NCI-H2196 treated with DMSO at 0.1 percent for 48 hours (cell line): ENCODE measurements around the gene SYT2.
"Not testable (repeated sequence)": the region's sequence is repeated elsewhere in the genome, so short reads cannot be mapped to it uniquely, and the experiment has no call there.

Experiments
- DNase-seq: peaks from one replicate; lab custom pipeline; 2025; ENCODE audit not compliant: unreplicated experiment; lab: John Stamatoyannopoulos, UW

Gene SYT2

DNA sequence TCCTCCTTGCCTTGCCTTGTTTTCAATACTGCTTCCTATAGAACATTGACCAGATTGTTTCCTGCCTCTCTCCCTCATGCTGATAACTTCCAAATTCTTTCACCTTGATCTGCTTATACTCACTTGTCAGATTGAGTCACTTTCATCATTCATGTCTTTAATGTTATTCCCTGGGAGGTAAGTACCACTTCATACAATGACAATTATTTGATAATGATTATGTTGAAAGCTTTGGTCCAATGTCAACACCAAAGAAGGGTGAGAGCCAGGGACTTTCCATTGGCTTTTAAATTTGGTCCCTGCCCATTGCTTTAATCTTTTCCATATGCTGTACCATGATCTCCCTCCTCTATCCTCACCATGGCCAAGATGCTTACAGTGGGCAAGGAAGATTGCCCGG lies 137.4 kb downstream of the SYT2 start:
- DNase-seq, result no peak

DNA sequence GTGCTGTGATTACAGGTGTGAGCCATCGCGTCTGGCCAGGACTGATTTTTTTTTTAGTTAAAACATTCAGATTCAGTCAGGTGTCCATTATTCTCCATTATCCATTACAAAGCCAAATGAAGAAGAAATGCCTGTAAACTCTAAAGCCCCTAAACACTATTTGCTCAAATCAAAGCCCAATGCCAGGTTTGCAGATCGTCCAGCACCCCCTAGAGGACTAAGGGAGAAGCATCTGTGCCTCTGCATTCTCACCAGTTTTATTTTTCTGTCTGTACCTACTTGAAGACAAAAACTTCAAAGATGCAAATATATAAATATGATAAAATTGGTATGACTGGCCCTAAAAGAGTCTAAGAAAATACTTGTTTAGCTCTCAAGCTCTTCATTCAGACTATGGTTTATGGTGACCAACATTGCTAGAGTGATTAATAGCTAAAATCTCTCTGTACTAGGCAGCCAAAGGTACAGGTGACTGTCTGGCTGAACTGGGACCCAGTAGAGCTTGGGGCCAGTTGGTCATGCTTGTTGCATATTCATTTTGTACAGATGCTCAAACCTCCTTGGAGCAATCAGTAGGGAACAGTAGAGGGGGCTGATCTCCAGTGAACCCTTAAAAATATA lies 138.4 kb downstream of the SYT2 start:
- DNase-seq, result no peak

- no peak for DNase-seq
Measured at GRCh38 chr1:202569393-202570322, 140.6 kb downstream of the SYT2 start.

DNA sequence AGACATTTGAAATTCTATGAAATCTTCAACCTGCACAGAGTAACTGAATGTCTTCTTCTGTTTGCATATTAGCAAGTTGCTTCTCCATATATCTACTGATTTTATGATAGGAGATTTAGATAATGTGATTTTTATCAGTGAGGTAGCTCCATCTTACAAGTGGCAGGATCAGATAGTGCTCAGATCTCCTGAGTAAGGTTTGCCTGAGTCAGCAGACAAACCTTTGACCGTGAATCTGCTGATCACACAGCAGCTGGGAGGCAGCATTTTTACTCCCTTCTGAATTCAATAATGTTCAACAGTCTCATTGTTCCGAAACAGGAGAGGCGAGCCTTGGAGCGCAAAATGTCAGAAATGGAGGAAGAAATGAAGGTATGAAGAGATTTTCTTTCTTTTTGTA lies 141.4 kb downstream of the SYT2 start:
- DNase-seq, result no peak

- DNase-seq, result no peak
Measured at GRCh38 chr1:202568410-202568809, 141.8 kb downstream of the SYT2 start.

DNA sequence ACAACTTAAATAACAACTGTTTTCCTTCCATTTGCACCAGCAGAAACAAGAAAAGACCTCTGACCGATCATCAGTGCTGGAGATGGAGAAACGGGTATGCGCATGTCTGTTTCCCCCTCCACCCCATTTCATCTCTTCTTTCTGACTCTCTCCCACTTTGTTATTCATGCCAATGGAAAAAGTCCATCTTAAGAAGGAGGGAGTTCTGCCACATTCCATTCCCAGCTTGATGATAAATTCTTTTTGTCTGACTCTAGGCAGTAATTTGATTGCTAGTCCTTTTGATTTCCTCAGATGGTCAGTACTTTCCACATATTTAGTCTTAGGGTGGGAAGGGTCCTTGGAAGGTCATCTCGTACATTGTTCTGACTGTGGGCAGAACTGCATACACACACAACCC lies 142.5 kb downstream of the SYT2 start:
- DNase-seq, result no peak

GRCh38 chr1:202565890-202566602 lies 144.2 kb downstream of the SYT2 start:
- DNase-seq, result no peak

DNA sequence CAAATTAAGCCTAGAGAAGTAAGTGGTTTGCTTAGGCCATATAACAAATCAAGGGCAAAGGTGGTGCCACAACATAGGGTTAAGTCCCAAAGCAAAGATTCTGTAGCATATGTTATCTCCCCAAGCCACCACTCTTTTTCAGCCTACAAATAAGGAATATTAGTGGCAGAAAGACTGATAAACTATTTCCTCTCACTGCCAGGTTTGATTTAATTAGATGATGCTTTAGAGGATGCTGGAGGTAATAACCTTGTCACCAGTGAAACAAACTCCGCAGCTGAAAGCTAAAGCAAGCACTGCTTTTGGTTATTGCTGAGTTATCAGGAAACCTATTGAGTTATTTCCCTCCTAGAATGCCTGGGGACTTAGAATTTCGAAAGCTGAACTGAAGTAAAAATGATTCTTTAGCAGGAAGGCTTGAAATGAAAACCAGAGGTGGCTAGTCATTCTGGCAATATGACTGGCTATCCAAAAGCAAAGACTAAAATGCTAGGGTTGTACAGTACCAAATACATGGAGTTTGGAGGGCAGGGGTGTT lies 145.2 kb downstream of the SYT2 start:
- DNase-seq, result no peak

GRCh38 chr1:202563818-202564217 lies 146.4 kb downstream of the SYT2 start:
- no peak for DNase-seq

DNA sequence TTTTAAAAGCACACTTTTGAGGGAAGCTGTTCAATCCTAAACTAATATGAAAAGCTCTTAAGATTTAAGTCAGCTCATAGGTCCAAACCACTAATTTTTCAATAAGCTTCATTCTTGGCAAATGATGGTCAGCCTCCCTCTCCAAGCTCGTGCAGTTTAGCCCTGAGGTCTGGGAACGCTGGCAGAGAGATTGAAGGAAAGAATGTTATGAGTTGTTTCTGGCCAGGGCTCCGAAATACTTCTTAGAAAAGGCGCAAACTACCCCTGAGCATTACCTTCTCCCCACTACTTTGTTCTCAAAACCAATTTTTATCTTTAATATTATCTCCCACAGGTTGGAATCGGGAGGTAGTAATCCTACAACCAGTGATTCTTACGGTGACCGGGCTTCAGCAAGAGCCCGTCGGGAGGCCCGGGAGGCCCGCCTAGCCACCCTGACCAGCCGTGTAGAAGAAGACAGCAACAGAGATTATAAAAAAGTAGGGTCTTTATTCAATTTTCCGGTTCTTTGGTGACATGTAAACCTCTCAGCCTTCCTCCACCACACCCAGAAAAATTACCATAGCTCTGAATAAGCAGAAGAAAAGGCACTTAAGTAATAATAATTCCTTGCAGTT lies 147.7 kb downstream of the SYT2 start:
- DNase-seq, result no peak

- DNase-seq, result no peak
Measured at GRCh38 chr1:202561726-202562443, 148.4 kb downstream of the SYT2 start.

DNA sequence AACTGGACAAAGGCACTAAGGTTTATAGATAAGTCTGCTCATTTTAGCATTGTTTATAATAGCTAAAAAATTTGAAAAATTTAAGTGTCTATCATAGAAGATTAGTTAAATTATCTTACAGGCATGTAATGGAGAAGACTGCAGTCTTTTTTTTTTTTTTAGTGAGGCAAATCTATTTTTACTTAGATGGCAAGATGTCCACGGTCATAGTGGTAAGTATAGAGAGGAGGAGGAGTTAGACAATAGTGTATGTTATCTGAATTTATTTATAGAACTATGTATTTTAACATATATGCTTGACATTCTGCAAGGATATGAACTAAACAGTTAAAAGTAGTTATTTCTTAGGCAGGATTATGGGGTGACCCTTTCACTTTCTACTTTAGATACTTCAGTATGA lies 149.0 kb downstream of the SYT2 start:
- no peak for DNase-seq

GRCh38 chr1:202557662-202558061 lies 152.6 kb downstream of the SYT2 start:
- not testable (repeated sequence) for DNase-seq

- DNase-seq, result not testable (repeated sequence)
Measured at GRCh38 chr1:202556037-202556436, 154.2 kb downstream of the SYT2 start.

GRCh38 chr1:202554619-202555018 lies 155.6 kb downstream of the SYT2 start:
- not testable (repeated sequence) for DNase-seq

DNA sequence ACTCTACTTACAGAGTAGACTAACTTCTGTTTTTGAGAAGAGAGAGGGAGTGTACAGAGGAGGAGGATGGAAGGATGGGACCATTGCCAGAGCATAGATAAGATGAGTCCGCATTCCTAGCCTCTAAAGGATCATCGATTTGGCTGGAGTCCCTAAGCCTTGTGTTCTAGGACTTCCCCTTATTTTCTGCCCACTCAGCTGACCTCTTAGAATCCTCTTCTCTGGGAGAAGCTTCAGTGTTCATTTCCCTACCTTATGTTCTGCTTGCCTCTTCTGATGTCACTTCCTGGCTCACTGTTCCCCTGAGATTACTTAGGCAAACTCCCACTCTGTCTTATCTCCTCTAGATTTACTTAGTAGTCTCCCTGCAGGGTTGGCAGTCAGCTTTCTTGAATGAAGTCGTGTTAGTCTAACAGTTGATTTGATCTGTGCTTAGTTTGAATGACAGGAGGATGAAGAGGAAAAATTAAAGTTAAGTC lies 156.7 kb downstream of the SYT2 start:
- DNase-seq, result no peak

DNA sequence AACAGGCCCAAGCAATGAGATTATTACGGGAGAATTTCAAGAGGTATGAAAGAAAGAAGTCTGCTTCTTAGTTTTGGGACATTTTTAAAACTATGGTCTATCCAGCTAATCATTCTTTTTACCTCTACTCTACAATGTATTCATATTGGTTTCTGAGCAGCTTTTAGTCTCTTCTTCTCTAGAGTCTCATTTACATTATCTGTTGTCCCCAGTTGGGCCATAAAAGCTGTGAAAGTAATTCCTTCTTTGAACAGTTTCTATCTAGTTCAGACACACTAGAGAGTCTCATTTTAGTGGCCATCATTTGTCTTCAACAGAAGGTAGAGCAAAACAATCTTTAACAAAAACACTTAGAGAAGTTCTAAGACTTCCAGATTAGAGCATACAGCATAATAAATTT lies 157.2 kb downstream of the SYT2 start:
- DNase-seq, result not testable (repeated sequence)

DNA sequence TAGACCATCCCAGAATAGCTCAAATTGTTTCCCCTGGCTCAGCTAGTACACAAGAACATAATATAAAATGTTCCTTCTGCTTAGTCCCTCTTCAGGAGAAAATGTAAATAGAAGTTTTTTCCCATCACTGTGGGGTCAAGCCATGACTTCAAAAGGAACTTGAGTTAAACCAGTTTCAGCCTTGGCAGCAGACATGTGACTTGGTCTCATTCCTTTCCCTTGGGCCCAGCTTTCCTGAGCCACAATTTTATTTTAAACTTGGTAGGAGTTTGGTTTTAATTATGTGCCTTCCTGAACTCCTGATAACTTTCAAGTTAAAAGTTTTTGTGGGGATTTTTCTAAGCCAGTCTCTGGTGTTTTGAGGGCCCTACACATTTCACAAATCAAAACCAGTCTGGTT lies 157.6 kb downstream of the SYT2 start:
- not testable (repeated sequence) for DNase-seq

DNA sequence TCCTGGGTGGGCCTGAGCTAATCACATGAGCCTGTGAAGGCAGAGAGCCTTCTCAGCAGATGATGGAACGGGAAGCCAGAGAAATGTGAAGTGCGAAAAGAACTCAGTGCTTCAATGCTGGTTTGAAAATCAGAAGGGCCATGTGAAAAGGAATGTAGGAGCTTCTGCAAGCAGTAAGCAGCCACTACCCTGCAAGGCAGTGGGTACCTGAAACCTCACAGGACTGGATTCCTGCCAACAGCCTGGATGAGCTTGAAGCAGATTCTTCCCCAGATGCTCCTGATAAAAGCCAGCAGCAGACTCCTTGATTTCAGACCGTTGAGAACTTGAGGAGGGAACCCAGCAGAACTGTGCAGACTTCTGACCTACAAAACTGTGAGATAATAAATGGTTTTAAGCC lies 158.6 kb downstream of the SYT2 start:
- DNase-seq, result no peak

DNA sequence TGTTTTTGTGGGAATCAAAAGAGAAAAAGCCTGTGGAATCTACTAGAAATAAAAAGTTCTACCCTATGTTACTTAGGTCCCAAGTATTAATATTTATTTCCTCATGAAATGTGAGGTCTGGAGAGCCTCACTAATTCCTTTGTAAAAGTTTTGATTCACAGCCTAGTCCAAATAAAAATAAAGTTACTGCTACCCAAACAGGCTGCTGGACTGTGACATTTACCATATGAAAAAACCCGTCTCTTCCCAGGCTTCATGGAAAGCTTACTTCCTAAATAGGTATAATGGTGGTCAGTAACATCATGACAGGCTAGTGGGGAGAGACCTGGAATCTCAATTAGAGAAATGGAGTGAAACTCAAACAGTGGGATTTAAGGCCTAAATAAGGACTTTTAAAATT lies 160.2 kb downstream of the SYT2 start:
- not testable (repeated sequence) for DNase-seq
